Subcutaneous adipose tissue (tissue), 4 donors: ENCODE measurements around the gene SURF6. TPM values are rescaled to one million over a fixed set of nuclear protein-coding genes. Genes with fewer than 3 reads are reported as not detected.

Source experiments
- CTCF ChIP-seq: fragments of 450-650 bp; IDR thresholded peaks from one replicate; pipeline ENCODE4 v1.5.1; 2016; ENCODE audit warnings: low read depth, mild to moderate bottlenecking, control low read depth, antibody characterized with exemption, moderate library complexity
- total RNA-seq, 4 donors: library from RNA; depleted of rRNA; stranded (reverse); fragments of >200 nt; gene quantifications; one replicate each; pipeline ENCODE4 v1.1.0, GENCODE V29; 2016

Gene SURF6
- total RNA-seq, 4 donors from 2014 or later = 7.6 to 27.5 (median 10.4) TPM

GRCh38 chr9:133304158-133304470, 31.9 kb downstream of the SURF6 start:
- TF ChIP-seq CTCF = no peak

GRCh38 chr9:133303266-133304157, 32.5 kb downstream of the SURF6 start:
- no peak for TF ChIP-seq CTCF

GRCh38 chr9:133301253-133302230, 34.4 kb downstream of the SURF6 start:
- TF ChIP-seq CTCF = no peak

DNA sequence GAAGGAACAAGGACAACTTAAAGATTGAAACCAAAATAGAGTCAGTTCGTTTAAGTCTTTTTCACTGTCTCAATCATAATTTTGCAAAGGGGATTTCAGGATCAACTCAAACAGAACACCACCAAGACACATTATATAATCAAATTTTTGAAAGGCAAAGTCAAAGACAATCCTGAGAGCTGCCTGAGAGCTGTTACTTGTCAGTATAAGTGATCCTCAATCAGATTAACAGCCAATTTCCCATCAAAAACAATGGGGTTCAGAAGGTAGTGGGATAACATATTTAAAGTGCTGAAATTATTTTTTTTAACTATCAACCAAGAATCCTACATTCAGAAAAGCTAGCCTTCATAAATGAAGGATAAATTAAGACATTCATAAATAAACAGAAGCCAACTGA, 41.7 kb downstream of the SURF6 start:
- no peak for TF ChIP-seq CTCF

- no peak for TF ChIP-seq CTCF
Observed at GRCh38 chr9:133290751-133291302, 45.2 kb downstream of the SURF6 start.

DNA sequence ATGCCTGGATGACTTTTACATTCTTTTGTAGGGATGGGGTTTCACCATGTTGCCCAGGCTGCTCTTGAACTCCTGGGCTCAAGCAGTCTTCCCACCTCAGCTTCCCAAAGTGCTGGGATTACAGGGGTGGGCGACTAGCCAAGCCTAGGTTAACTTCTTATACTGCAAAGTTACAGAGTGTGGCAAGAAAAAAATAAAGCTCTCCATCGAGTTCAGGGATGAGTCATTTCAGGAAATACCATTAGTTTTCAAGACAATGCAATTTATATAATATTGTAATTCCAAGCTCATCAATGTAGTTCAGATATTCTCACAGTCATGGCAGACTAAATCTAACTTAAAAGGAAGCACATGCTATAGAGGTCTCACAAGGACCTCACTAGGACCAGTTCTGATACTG, 49.5 kb downstream of the SURF6 start:
- no peak for TF ChIP-seq CTCF
